ENCODE results near the gene ADAMTS16. TPM values are rescaled to one million over a fixed set of nuclear protein-coding genes. Genes with fewer than 3 reads are reported as not detected.

The ADAMTS16 gene
- total RNA-seq, 4 donors from 2014 or later: under 0.01 to 19.2 (median 0.34) TPM; not detected in 1

DNA sequence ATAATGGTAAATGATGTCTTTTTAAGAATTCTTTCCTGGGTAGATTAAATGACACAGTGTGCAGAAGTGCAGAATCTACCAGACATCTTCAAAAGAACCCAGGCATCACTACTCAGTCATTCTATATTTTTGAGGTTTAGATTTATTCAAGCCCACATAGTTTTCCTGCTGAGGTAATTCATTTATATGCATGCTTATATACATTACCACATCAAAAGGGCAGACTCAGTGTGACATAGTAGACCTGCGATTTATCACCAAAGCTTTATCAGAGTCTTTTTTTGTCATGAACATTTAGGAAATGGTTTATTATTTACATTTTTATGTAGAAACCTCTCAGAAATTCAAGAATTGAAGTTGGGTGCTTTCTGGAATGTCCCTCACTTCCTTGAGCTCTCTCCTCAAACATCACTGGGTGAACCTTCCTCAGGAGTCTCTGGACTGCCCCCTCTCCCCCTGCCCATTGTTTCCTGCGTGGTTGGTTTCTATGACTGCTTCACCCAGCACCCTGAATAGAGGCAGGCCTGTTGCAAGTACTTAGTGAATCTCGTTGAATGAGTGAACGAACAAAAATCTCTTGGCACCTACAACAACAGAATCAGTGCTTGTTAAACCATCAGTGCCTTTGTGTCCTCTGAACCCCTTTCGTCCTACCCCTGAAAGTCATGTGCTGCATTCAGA is 42.5 kb downstream of the ADAMTS16 start:
- TF ChIP-seq, protein P1, sequence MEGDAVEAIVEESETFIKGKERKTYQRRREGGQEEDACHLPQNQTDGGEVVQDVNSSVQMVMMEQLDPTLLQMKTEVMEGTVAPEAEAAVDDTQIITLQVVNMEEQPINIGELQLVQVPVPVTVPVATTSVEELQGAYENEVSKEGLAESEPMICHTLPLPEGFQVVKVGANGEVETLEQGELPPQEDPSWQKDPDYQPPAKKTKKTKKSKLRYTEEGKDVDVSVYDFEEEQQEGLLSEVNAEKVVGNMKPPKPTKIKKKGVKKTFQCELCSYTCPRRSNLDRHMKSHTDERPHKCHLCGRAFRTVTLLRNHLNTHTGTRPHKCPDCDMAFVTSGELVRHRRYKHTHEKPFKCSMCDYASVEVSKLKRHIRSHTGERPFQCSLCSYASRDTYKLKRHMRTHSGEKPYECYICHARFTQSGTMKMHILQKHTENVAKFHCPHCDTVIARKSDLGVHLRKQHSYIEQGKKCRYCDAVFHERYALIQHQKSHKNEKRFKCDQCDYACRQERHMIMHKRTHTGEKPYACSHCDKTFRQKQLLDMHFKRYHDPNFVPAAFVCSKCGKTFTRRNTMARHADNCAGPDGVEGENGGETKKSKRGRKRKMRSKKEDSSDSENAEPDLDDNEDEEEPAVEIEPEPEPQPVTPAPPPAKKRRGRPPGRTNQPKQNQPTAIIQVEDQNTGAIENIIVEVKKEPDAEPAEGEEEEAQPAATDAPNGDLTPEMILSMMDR (IDR thresholded peaks at IDR 0.05): no peak
- Histone ChIP-seq H3K27ac (no peak overlapping the region), H3K4me3 (no peak overlapping the region), H3K9me3 (no peaks in the 10 kb centered on the region), H3K36me3 (no peaks in the 10 kb centered on the region), H3K27me3 (no peaks in the 10 kb centered on the region), H3K4me1 (no peaks in the 10 kb centered on the region)
- intact Hi-C loops (cut with DNase I; ENCODE audit: low total_unique reads): no loop called here
- no peak for DNase-seq

DNA sequence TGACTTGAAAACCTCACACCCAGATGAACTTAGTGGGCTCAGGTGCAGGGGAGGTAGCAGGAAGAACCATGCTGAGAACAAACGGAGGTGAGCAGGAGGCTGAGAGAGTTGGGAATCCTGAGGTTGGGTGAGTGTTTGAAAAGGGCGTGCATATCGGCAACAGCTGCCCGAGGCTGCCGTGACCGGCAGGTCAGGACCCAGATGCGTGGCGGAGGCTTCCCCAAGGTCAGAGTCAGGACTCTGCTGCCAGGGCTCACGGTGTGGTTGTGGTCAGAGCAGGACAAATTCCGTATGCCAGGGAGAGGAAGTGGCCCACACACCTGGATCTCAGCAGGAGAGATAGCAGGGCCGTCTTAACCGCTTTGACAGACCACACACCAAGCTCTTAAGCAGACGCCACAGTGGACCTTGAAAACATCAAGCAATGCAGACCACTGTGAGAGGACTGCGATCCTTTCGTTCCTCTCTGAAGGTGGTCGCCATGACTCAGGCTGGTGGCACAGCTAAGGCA is 43.1 kb downstream of the ADAMTS16 start:
- H3K4me3 ChIP-seq: no peak overlapping the region
- DNase-seq: no peak
- TF ChIP-seq, protein P1 (IDR thresholded peaks at IDR 0.05): no peak
- no peak for TF ChIP-seq POLR2A (IDR thresholded peaks at IDR 0.05)
- H3K4me1 ChIP-seq: no peaks in the 10 kb centered on the region
- no peaks in the 10 kb centered on the region for H3K27me3 ChIP-seq
- H3K27ac ChIP-seq: no peak overlapping the region
- no peaks in the 10 kb centered on the region for H3K9me3 ChIP-seq
- intact Hi-C loops (cut with DNase I; ENCODE audit: low total_unique reads): no loop called here
- H3K36me3 ChIP-seq: no peaks in the 10 kb centered on the region

DNA sequence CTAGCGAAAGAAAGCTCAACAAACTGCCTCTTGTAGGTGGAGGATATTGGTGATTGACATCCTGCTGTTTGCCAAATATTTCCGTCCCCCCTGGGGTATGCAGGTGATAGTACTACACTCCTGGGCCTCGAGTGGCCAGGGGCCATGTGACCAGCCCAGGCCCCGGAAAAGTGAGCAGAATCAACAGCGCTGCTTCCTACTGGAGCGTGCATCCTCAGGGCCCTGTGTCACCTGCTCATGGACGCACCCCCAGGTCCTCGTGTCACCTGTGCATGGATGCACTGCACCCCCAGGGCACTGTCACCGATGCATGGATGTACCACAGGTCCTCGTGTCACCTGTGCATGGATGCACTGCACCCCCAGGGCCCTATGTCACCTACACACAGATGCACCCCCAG is 43.8 kb downstream of the ADAMTS16 start:
- H3K4me1 ChIP-seq: no peaks in the 10 kb centered on the region
- H3K27me3 ChIP-seq: no peaks in the 10 kb centered on the region
- no peaks in the 10 kb centered on the region for H3K9me3 ChIP-seq
- intact Hi-C loops (cut with DNase I; ENCODE audit: low total_unique reads): no loop called here
- H3K4me3 ChIP-seq: no peak overlapping the region
- H3K27ac ChIP-seq: no peak overlapping the region
- no peaks in the 10 kb centered on the region for H3K36me3 ChIP-seq
- TF ChIP-seq POLR2A (IDR thresholded peaks at IDR 0.05): no peak
- TF ChIP-seq, protein P1 (IDR thresholded peaks at IDR 0.05): no peak
- DNase-seq: no peak

DNA sequence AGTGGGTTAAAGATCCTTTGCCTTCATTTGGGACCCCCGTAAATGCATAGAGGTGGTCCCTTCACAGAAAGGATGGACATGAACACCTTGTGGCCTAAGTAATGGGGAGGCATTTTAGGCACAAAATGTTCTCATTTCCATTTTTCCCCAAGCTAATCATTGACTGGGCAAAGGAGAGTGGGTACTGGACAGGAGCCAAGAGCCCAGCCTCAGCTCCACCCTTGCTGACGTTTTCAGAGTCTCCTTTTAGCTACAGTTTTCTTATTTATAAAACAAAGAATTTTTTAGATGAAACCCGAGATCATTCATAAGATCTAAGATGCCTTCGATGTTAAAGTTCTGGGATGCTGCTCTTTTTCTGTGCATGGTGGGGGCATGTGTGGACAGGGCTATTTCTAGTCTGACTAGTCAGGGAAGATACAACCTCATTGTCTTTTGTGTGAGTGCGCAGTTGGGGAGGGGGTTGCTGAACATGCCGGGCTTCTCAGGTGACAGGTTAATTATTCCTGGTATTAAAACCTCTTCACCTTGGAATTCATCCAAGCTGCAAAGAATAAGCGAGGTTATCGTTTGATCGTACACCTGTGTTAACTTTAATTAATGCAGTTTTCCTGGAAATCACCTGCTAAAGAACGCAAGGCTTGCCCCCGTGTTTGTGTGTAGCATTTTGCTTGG is 48.4 kb downstream of the ADAMTS16 start:
- intact Hi-C loops (cut with DNase I; ENCODE audit: low total_unique reads): no loop called here
- no peak for TF ChIP-seq POLR2A (IDR thresholded peaks at IDR 0.05)
- TF ChIP-seq, protein P1 (IDR thresholded peaks at IDR 0.05): no peak
- H3K27ac ChIP-seq: no peak overlapping the region
- H3K36me3 ChIP-seq: no peaks in the 10 kb centered on the region
- no peaks in the 10 kb centered on the region for H3K4me1 ChIP-seq
- no peaks in the 10 kb centered on the region for H3K27me3 ChIP-seq
- DNase-seq: no peak
- H3K4me3 ChIP-seq: no peak overlapping the region
- no peaks in the 10 kb centered on the region for H3K9me3 ChIP-seq

DNA sequence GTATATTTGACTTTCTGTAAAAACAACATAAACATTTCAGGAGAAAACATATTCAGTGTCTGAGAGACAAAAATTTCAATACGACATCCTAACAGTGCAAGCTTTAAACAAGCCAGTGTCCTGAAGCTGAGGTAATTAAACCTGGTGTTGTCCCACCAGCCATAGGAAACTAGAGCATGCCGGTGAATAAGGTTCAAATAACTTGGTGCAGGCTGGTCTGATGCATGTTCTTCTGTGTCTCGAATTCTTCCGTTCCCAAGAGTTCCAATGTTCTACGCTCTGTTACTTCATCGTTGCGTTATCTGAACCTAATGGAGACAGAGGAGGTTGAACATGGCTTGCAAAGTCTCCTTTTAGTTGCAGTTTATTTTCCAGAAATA is 48.9 kb downstream of the ADAMTS16 start:
- no peak for DNase-seq
- intact Hi-C loops (cut with DNase I; ENCODE audit: low total_unique reads): no loop called here
- Histone ChIP-seq H3K27me3 (no peaks in the 10 kb centered on the region), H3K4me1 (no peaks in the 10 kb centered on the region), H3K36me3 (no peaks in the 10 kb centered on the region), H3K27ac (no peak overlapping the region), H3K9me3 (no peaks in the 10 kb centered on the region), H3K4me3 (no peak overlapping the region)
- TF ChIP-seq, protein P1 (IDR thresholded peaks at IDR 0.05): no peak
- TF ChIP-seq POLR2A (IDR thresholded peaks at IDR 0.05): no peak
